ENCODE data around the gene PIK3R3. TPM values are rescaled to one million over a fixed set of nuclear protein-coding genes. Genes with fewer than 3 reads are reported as not detected.

PIK3R3 gene
- total and polyA plus RNA-seq, 9 of the 15 experiments (the other 6 are each of a cell fraction or from before 2014, with no cell fraction given) = 1.4 to 7.7 (median 4.6) TPM

DNA sequence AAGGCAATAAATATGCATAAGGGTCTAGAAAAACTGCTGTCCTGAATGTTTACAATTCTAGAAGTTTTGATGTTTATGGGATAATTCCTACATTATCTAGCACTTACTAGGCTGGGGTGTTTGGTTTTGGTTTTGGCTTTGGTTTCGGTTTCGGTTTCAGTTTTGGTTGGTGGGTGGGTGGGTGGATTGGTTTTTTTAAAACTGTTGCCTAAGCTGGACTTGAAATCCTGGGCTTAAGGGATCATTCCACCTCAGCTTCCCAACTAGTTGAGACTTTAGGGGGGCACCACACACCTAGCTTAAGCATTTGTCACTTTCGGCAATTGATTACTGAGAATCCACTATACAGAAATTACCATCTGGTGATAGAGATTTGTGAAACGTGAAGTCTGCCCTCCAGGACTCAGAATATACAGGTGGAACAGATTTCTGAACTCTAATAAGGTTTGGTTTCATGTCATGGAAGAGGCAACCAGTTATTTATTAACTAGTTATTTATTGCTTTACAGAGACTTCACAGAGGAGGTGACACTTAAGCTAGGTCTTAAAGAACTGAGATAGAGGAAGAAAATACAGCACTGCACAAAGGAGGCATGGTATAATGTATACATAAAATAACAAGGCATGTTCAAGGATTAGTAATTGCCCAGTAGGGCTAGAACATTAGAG lies 69.6 kb downstream of the PIK3R3 start:
- peaks cover 12% of the 10 kb centered on the region; the same call in 2 of the 3 replicates for H3K36me3 ChIP-seq (ENCODE audit: control insufficient read depth, insufficient read depth, low read length)
- in situ Hi-C loops (cut with MboI) = no loop called here
- BruUV-seq (replicated peaks) = no TSS peak
- H3K4me2 ChIP-seq (ENCODE audit: insufficient read depth, low read length) = peak overlapping the region; percentile 47
- H4K20me1 ChIP-seq (replicated peaks; ENCODE audit: control insufficient read depth, insufficient read depth, low read length) = no peaks in the 10 kb centered on the region
- no peak overlapping the region for H3K27ac ChIP-seq (ENCODE audit: extremely low read depth, low read depth, low read length)
- H3K79me2 ChIP-seq (ENCODE audit: control insufficient read depth, insufficient read depth, low read length) = no peaks in the 10 kb centered on the region
- no peaks in the 10 kb centered on the region for H3K27me3 ChIP-seq (ENCODE audit: control insufficient read depth in 2 of 2, insufficient read depth in 2 of 2, low read length in 2 of 2)
- no peak for FAIRE-seq
- no peaks in the 10 kb centered on the region for H3K9me3 ChIP-seq (replicated peaks; ENCODE audit: control insufficient read depth, insufficient read depth, low read depth, low read length)
- CTCF ChIA-PET (ENCODE audit: low intra/inter-chr PET ratio) = no interaction called here
- no peaks in the 10 kb centered on the region for H3K9me1 ChIP-seq (ENCODE audit: control insufficient read depth, insufficient read depth, low read length)
- 63% methylated on average over 4 of the region's 4 CpGs for WGBS (ENCODE audit: insufficient coverage, low coverage, missing lambda C conversion rate)
- intact Hi-C loops (cut with micrococcal nuclease) = no loop called here
- no peak overlapping the region for H3K9ac ChIP-seq (ENCODE audit: insufficient read depth in 1 of 2, low read depth in 2 of 2, low read length in 2 of 2)
- POLR2A ChIA-PET = interaction anchor here (1.2 to 1.5 kb wide), 3 partner anchors 11 to 135 kb away, joined by 3 read pairs; partner anchors contain the start of gene POMGNT1
- peaks cover 0 to 9% of the 10 kb centered on the region in 2 experiments; a peak in 3 of 5 replicates for H3K4me1 ChIP-seq (replicated peaks in 1 of 2; ENCODE audit: control insufficient read depth in 2 of 2, insufficient read depth in 2 of 2, low read length in 2 of 2)
- ATAC-seq = peak; percentile 63
- DNase-seq (ENCODE audit: extremely low read depth in 1 of 4, low spot score in 3 of 4) = no peak
- peak overlapping the region; percentile 51 for H2AFZ ChIP-seq (ENCODE audit: low read depth, low read length)
- no peak overlapping the region for H3K4me3 ChIP-seq
- TF ChIP-seq FOXK2 (conservative IDR thresholded peaks at IDR 0.05 in 1 of 2, IDR thresholded peaks at IDR 0.05 in 1 of 2; ENCODE audit: low read depth in 2 of 2) = no peak
- TF ChIP-seq, protein P1, sequence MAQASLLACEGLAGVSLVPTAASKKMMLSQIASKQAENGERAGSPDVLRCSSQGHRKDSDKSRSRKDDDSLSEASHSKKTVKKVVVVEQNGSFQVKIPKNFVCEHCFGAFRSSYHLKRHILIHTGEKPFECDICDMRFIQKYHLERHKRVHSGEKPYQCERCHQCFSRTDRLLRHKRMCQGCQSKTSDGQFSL (CRISPR knock-in tag; IDR thresholded peaks at IDR 0.05) = no peak
- TF ChIP-seq, protein P1 (tag; IDR thresholded peaks at IDR 0.05) = peak in 1 of 2 experiments; percentile 26; a peak in 1 of 4 replicates
- TF ChIP-seq ZNF445 (CRISPR knock-in tag; IDR thresholded peaks at IDR 0.05; ENCODE audit: low read depth) = no peak
- TF ChIP-seq NFE2L1 (tag; IDR thresholded peaks at IDR 0.05; ENCODE audit: borderline replicate concordance, low read depth) = 0 out of 2 replicates have a peak, but pooled peaks have one; percentile 9
- no peak for TF ChIP-seq IFI16 (CRISPR knock-in tag; IDR thresholded peaks at IDR 0.05)
- TF ChIP-seq DIDO1 (tag; IDR thresholded peaks at IDR 0.05; ENCODE audit: low read depth) = 0 out of 2 replicates have a peak, but pooled peaks have one; percentile 47
- peak; percentile 82 for TF ChIP-seq IRF2 (CRISPR knock-in tag; IDR thresholded peaks at IDR 0.05)
- peak; percentile 34 for TF ChIP-seq TAF9B (IDR thresholded peaks at IDR 0.05; ENCODE audit: partially characterized antibody)
- TF ChIP-seq FOXM1 (IDR thresholded peaks at IDR 0.05; ENCODE audit: low read depth) = peak; percentile 88
- no peak for TF ChIP-seq FOXM1 (CRISPR knock-in tag; IDR thresholded peaks at IDR 0.05; ENCODE audit: low read depth)
- TF ChIP-seq XRCC3 (IDR thresholded peaks at IDR 0.05) = no peak
- TF ChIP-seq KLF16 (IDR thresholded peaks at IDR 0.05) = no peak
- no peak for TF ChIP-seq ESRRA (IDR thresholded peaks at IDR 0.05; ENCODE audit: borderline replicate concordance, low read depth)
- TF ChIP-seq RBM15 (IDR thresholded peaks at IDR 0.05; ENCODE audit: insufficient read depth, low read length) = no peak
- no peak for TF ChIP-seq HSF4 (CRISPR knock-in tag; IDR thresholded peaks at IDR 0.05; ENCODE audit: borderline replicate concordance)
- no peak for TF ChIP-seq CBFB (CRISPR knock-in tag; IDR thresholded peaks at IDR 0.05)
- TF ChIP-seq, protein P2, sequence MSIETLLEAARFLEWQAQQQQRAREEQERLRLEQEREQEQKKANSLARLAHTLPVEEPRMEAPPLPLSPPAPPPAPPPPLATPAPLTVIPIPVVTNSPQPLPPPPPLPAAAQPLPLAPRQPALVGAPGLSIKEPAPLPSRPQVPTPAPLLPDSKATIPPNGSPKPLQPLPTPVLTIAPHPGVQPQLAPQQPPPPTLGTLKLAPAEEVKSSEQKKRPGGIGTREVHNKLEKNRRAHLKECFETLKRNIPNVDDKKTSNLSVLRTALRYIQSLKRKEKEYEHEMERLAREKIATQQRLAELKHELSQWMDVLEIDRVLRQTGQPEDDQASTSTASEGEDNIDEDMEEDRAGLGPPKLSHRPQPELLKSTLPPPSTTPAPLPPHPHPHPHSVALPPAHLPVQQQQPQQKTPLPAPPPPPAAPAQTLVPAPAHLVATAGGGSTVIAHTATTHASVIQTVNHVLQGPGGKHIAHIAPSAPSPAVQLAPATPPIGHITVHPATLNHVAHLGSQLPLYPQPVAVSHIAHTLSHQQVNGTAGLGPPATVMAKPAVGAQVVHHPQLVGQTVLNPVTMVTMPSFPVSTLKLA (conservative IDR thresholded peaks at IDR 0.05) = 0 out of 4 replicates have a peak, but pooled peaks of 1 of the 2 experiments have one; percentile 4
- no peak for TF ChIP-seq NBN (IDR thresholded peaks at IDR 0.05; ENCODE audit: low read depth)
- no peak for TF ChIP-seq ZC3H11A (IDR thresholded peaks at IDR 0.05; ENCODE audit: low read depth, low read length)
- no peak for TF ChIP-seq HMG20A (CRISPR knock-in tag; conservative IDR thresholded peaks at IDR 0.05)
- TF ChIP-seq ZNF23 (CRISPR knock-in tag; IDR thresholded peaks at IDR 0.05) = 0 out of 2 replicates have a peak, but pooled peaks have one; percentile 40

Data from K562 (cell line).